ENCODE data around the gene FOXJ1.

DNA sequence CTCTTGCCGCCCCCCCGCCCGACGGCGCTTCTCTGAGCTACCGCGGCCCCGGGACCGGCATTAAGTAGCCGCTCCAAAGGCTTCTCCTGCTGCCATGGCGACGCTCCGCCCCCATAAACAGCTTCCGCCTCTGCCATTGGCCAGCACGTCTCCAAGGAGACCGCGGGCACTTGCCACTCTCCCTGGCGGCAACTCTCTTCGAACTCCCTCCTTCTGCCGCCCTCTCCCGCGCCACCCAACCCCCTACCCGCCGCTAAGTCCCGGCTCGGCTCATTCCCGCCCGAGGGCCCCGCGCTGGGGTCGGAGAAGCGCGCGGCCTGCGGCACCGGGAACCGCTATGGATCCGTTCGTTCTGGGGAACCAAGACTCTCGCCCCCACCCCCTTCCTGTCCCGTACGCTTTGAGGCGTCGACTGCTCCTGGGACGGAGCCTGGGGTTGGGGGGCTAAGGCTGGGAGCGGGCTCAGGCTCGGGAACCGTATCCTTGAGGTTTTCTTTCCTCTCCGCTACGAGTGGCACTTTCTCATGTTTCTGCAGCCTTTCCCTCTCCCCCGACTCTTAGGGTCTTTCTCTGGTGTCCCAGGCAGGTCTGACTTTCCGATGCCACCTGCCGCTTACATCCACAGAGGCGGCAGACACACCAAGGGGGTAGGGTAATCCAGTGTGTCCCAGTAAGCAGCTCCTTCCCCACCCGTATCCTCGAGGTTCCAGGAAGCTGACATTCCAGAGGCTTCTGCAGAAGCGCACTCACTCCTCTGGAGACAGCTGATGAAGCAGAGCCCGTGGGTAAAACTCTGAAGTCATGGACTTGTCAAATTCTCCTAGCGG is at the start of gene FOXJ1:
- TF ChIP-seq, protein P1, sequence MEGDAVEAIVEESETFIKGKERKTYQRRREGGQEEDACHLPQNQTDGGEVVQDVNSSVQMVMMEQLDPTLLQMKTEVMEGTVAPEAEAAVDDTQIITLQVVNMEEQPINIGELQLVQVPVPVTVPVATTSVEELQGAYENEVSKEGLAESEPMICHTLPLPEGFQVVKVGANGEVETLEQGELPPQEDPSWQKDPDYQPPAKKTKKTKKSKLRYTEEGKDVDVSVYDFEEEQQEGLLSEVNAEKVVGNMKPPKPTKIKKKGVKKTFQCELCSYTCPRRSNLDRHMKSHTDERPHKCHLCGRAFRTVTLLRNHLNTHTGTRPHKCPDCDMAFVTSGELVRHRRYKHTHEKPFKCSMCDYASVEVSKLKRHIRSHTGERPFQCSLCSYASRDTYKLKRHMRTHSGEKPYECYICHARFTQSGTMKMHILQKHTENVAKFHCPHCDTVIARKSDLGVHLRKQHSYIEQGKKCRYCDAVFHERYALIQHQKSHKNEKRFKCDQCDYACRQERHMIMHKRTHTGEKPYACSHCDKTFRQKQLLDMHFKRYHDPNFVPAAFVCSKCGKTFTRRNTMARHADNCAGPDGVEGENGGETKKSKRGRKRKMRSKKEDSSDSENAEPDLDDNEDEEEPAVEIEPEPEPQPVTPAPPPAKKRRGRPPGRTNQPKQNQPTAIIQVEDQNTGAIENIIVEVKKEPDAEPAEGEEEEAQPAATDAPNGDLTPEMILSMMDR (IDR thresholded peaks at IDR 0.05) = no peak
- TF ChIP-seq POLR2A (IDR thresholded peaks at IDR 0.05) = no peak
